GM18505 (cell line): Measurements from ENCODE around the gene KLRD1.
"Not testable (repeated sequence)": the region's sequence is repeated elsewhere in the genome, so short reads cannot be mapped to it uniquely, and the experiment has no call there.

Experiments used
- ATAC-seq: cut with Tn5 transposase; IDR thresholded peaks from one replicate; pipeline ENCODE4 v1.9.1; 2021; ENCODE audit not compliant: unreplicated experiment
- POLR2A ChIP-seq: IDR thresholded peaks from 4 replicates; pipeline ENCODE4 v1.6.1; 2011; ENCODE audit warnings: borderline replicate concordance; ENCODE audit not compliant: insufficient read depth, insufficient read length; ENCODE audit errors: extremely low read depth

The KLRD1 gene

DNA sequence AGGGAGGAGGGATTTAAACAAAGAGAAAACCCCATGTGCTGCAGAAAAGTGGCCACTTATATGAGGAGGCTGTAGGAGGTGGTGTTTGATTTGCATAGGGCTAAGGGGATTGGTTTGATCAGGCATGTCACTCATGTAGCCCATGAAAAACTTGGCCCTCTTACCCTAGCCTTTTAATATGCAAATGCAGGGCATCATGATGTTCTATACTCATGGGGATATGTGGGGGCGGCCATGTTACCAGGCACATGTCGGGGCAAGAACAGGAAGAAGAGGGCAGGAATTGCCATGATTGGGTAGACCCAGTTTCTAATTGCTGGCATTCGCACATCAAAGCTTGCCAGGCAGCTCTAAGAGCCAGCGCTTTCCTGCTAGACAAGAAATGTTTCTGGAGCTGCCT, 53.4 kb downstream of the KLRD1 start:
- no peak for TF ChIP-seq POLR2A
- ATAC-seq: no peak

GRCh38 chr12:10361622-10362021, 54.0 kb downstream of the KLRD1 start:
- no peak for ATAC-seq
- TF ChIP-seq POLR2A: no peak

- ATAC-seq: no peak
- TF ChIP-seq POLR2A: no peak
Measured at GRCh38 chr12:10362325-10362724, 54.7 kb downstream of the KLRD1 start.

DNA sequence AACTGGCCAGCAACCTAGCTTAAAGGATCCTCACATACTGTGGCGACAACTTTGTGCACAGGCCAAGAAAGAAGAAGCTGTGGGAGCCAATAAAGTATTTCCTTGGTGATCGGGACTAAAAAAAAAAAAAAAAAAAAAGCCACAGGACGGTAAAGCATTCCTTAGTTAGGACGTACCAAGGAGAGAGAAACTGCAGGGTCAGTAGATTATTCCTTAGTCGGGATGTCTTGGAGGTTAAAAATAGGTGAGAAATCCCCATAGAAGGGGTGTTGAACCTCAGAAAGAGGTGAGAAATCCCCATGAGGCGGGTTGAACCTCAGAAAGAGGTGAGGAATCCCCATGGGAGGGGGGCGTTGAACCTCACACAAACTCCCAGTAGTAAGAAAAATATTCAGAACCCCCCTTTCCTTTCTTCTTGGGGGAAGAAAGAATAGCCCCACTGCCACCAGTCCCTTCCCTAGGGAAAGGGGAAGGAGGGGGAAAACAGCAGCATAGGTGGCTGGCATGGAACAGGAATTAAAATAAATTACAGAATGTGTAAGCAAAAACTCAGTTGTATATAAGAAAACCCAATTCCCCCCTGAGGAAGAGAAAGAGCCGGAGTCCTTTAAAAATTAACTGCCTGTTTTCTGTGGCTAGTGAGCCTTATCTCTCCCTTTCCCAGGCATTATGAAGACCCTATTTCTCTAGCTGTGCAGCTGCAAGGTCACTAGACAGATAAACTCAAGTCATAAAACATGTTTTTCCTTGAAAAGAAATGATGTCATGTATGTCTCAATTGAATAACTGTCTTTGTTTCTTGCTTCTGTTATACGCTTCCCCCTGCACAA, 55.4 kb downstream of the KLRD1 start:
- no peak for TF ChIP-seq POLR2A
- no peak for ATAC-seq

DNA sequence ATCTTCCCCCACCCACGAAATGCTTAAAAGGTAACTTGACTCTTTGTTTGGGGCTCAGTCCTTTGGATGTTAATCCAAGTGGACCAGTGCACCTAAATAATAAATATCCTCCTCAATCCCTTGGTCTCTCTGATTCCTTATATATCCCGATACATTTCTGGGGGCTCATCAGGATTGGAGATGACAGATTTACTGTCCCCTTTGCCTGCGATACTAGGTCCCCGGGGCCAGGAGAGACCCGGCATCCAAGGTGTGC, 55.9 kb downstream of the KLRD1 start:
- no peak for ATAC-seq
- no peak for TF ChIP-seq POLR2A

DNA sequence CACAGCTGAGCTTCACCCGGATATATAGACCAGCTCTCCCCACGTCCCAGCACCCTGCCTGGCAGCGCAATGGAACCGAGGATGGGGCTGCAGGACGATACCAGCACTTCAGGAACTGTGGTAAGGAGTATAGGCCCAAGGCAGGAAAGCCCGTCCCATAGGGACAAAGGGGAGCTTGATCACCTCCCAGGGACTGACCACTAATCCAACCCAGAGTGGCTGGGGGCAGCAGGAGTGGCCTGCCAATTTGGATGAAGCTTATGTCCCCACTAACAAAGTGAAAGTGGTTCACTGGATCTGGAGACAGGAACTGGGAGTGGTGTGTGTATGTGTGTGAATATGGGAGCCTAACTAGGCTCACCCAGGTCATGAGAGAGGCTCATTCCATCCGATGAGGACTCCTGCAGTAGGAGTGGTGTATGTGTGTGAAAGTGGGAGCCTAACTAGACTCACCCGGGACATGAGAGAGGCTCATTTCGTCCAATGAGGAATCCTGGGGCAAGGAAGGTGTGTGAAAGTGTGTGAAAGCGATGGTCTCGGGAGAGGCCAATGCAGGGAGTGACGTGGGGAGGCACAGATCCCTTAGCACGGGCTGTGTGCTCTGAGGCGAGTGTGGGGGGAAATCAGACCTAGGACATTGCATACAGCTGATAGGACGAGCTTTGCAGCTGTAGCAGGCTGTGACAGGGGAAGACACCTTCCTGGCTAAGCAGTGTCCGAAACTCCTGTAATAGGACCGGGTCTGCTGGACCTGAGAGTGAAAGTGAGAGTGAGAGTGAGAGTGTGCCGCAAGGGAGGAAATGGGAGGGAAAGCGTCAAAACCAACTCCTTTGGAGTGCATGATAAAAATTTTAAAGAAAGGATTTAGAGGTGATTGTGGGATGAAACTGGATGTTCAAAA, 56.5 kb downstream of the KLRD1 start:
- peak; percentile 47 for TF ChIP-seq POLR2A
- ATAC-seq: peak; percentile 92

GRCh38 chr12:10364815-10365622, 57.3 kb downstream of the KLRD1 start:
- ATAC-seq: peak; percentile 54
- TF ChIP-seq POLR2A: no peak

- TF ChIP-seq POLR2A: no peak
- ATAC-seq: no peak
Measured at GRCh38 chr12:10365696-10366405, 58.2 kb downstream of the KLRD1 start.

DNA sequence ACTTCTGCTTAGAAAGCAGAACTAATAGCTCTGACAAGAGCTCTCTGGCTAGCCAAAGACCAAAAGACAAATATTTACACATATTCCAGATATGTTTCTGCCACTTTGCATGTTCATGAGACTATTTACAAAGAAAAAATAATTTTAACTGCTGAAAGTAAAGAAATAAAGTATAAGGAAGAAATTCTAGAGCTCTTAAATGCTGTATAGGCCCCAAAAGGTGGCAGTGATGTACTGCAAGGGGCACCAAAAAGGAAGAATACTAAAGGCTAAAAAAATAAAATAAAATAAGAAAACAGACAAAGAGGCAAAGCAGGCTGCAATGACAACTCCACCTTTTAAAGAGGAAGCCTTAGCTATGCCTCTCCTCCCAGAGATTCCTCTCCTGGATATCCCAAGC, 59.2 kb downstream of the KLRD1 start:
- no peak for TF ChIP-seq POLR2A
- ATAC-seq: no peak

GRCh38 chr12:10367714-10368113, 60.0 kb downstream of the KLRD1 start:
- ATAC-seq: not testable (repeated sequence)

DNA sequence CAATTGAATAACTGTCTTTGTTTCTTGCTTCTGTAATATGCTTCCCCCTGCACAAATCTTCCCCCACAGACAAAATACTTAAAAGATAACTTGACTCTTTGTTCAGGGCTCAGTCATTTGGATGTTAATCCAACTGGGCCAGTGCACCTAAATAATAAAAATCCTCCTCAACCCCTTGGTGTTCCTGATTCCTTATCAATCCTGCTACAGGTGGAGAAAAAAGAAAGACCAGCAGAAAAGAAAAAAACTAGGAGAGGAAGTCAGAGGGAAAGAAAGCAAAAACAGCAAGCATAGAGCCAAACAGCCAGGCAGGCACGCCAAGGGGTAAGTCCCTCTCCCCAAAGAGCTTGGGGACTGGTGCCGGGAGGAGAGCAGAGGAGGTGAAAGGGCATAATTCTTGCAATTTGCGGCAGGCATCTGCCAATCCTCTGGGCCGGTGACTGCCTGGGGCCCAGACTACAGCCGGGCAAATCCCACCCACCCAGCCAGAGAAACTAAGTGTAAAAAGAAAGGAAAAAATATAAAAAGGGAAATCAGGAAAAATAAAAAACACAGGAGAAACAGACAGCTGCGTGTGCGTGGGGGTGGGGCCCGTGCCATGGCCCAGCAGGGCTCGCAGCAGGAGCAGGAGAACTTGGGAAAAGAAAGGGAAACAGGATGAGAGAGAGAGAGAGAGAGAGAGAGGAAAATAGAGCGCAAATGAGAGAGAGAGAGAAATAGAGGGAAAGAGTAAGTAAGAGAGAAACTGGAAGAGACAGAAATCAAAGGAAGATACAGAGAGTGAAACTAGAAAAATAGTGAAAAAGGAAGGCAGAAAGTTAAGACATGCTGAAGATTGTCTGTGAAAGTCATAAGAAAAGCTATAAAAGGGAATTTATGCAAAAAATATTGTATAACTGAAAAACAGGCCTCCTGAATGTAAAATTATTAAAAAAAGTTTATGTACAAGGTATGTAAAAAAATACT, 60.8 kb downstream of the KLRD1 start:
- TF ChIP-seq POLR2A: no peak
- ATAC-seq: no peak
